CD1c-positive myeloid dendritic cell (primary cell): ENCODE measurements around the gene CFC1B.
"Not testable (repeated sequence)": the region's sequence is repeated elsewhere in the genome, so short reads cannot be mapped to it uniquely, and the experiment has no call there.

Experiments used
- DNase-seq: peaks from one replicate; pipeline ENCODE4 v3.0.0-alpha.2; 2016; ENCODE audit errors: extremely low spot score

CFC1B gene

DNA sequence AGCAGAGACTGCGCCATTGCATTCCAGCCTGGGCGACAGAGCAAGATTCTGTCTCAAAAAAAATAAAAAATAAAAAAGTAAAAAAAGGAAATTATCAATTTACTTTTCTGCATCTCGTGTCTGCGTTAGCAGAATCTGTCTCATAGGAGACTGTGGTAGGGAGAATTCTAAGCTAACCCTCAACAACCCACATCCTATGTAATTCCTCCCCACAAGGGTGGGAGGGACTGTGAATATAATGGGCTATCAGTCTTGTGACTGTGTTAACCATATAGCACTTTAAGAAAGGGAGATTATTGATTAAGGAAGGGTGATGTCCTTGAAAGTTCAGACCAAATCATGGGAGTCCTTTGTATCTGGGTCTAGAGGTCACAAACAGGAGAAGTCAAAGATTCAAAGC, 45.1 kb downstream of the CFC1B start:
- DNase-seq, result not testable (repeated sequence)

DNA sequence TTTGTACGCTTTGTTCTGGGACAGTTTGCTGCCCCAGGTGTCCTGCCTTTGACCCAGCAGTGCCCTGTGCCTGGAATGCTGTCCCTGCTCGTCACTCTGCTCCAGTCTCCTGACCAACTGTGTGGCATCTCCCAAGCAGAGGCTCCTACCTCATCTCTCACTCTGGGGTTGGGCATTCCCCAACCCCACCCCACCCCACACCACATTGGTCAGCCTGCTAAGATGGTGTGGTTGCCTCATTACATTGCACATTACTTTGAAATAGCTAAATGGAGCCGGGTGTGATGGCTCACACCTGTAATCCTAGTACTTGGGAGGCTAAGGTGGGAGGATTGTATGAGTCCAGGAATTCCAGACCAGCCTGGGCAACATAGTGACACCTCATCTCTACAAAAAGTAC, 50.9 kb downstream of the CFC1B start:
- DNase-seq, result not testable (repeated sequence)

DNA sequence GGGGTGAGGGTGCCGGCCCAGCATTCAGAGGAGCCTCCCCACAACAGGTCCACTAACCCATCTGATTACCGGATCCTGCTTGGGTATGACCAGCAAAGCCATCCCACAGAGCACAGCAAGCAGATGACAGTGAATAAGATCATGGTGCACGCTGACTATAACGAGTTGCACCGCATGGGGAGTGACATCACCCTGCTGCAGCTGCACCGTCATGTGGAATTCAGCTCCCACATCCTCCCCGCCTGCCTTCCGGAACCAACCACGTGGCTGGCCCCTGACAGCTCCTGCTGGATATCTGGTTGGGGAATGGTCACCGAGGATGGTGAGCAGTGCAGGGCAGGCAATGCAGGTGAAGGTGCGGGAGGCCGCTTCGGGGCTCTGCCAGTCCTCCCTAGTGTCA, 53.2 kb downstream of the CFC1B start:
- DNase-seq, result not testable (repeated sequence)

DNA sequence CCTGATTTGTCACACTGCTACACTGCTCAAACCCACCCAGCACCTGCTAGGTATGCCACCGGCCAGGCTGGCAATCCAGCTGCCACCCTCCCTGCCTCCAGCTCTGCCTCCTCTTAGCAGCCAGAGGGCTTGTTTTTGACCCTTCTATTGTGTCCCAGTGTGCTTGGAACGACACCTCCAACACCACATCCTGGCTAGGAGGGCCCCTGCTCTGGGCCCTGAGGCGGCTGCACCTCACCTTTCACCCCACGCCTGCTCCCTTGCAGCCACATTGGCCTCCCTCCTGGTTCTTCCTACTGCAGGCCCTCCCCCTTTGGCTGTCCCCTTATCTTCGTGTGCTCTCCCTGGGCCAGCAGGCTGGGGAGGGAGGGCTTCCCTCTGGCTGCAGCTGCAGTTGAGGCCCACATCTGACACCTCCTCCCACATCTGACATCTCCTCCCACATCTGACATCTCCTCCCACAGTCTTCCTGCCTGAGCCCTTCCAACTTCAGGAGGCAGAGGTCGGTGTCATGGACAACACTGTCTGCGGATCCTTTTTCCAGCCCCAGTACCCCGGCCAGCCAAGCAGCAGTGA, 55.3 kb downstream of the CFC1B start:
- DNase-seq, result not testable (repeated sequence)

DNA sequence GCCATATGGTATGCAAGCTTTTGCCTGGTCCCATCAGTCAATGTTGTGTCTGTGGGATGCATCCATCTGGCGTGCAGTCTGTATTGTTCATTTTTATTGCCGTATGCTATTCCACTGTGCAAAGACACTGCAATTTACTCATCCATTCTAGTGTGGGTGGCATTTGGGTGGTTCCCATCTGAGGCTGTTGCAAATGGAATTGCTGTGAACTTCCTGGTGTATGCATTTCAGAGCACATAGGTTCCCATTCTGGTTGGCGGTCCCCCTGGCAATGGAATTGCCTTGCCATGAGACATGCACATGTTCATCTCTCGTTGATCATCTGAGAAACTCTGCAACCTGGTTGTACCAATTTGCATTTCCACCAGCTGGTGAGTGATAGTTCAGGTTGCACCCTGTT, 56.5 kb downstream of the CFC1B start:
- not testable (repeated sequence) for DNase-seq
